Measurements from ENCODE around the gene USP30. TPM values are rescaled to one million over a fixed set of nuclear protein-coding genes. Genes with fewer than 3 reads are reported as not detected.
A peak's percentile ranks its signal among the peaks of the same experiment; 100 is the strongest.

Gene USP30
- total RNA-seq, 4 donors from 2014 or later, result 18.8 to 25.7 (median 20.9) TPM

- Histone ChIP-seq H3K36me3 (peaks cover 42 to 55% of the 10 kb centered on the region in 2 donors), H3K27me3 (no peaks in the 10 kb centered on the region), H3K4me3 (replicated peaks in 1 of 3) (no peak overlapping the region), H3K27ac (no peak overlapping the region), H3K4me1 (peaks cover 5 to 12% of the 10 kb centered on the region in 2 donors), H3K9me3 (no peaks in the 10 kb centered on the region)
- intact Hi-C loops (cut with DNase I), result no loop called here
- WGBS, 2 donors, result 79 to 85% methylated on average over 2 to 5 of the region's 5 CpGs
- DNase-seq, result no peak
- TF ChIP-seq CTCF (IDR thresholded peaks at IDR 0.05), result no peak
- TF ChIP-seq POLR2A (IDR thresholded peaks at IDR 0.05), result no peak
Measured at GRCh38 chr12:109087250-109087649, 34.9 kb downstream of the USP30 start.

- 90 to 93% methylated on average over 6 of the region's 6 CpGs for WGBS, 2 donors
- Histone ChIP-seq H3K9me3 (no peaks in the 10 kb centered on the region), H3K27ac (no peak overlapping the region), H3K4me3 (replicated peaks in 1 of 3) (no peak overlapping the region), H3K4me1 (peaks cover 13 to 25% of the 10 kb centered on the region in 2 donors), H3K36me3 (peaks cover 28 to 41% of the 10 kb centered on the region in 2 donors), H3K27me3 (no peaks in the 10 kb centered on the region)
- TF ChIP-seq CTCF (IDR thresholded peaks at IDR 0.05) (no peak), POLR2A (IDR thresholded peaks at IDR 0.05) (no peak)
- no peak for DNase-seq
- intact Hi-C loops (cut with DNase I), result no loop called here
Measured at GRCh38 chr12:109088818-109089217, 36.4 kb downstream of the USP30 start.

GRCh38 chr12:109089683-109090082, 37.3 kb downstream of the USP30 start:
- Histone ChIP-seq H3K4me3 (replicated peaks in 1 of 3) (no peak overlapping the region), H3K36me3 (peaks cover 23 to 38% of the 10 kb centered on the region in 2 donors), H3K27ac (no peak overlapping the region), H3K4me1 (peaks cover 13 to 26% of the 10 kb centered on the region in 2 donors), H3K27me3 (no peaks in the 10 kb centered on the region), H3K9me3 (no peaks in the 10 kb centered on the region)
- no peak for TF ChIP-seq CTCF (IDR thresholded peaks at IDR 0.05)
- TF ChIP-seq POLR2A (IDR thresholded peaks at IDR 0.05), result no peak
- DNase-seq, result no peak
- 92% methylated on average over 7 of the region's 7 CpGs for WGBS, 2 donors
- intact Hi-C loops (cut with DNase I), result no loop called here

DNA sequence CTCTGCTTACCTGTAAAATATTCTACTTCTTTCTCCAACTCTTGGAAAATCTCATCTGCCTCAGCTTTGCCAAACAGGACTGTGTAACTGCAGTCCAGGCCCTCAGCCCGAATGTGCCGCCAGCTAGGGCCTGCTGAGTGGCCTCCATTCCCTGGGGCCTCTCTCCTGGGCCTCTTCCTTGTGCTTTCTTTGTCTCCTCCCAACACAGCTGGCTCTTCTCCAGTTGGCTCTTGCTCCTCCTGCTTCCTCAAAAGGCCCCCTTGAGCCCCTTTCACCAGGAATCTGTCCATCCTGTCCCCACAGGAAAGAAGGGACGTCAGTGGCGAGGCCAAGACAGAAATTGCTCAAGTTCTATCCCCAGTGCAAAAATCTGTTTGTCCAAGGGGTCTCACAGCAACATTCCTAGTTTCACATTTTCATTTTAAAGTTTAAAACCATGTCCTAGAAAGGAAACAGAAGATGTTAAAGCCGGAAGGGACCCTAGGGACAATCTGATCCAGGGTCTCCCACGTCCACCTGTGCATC, 40.2 kb downstream of the USP30 start:
- 47 to 67% methylated on average over 6 of the region's 6 CpGs for WGBS, 2 donors
- no peaks in the 10 kb centered on the region for H3K9me3 ChIP-seq
- peaks cover 16 to 30% of the 10 kb centered on the region in 2 donors for H3K4me1 ChIP-seq
- peak overlapping the region; percentile 16 to 51 (median 29) for H3K4me3 ChIP-seq (replicated peaks in 1 of 3)
- peak overlapping the region in 1 of 3 donors; percentile 49 for H3K27ac ChIP-seq
- no peaks in the 10 kb centered on the region for H3K27me3 ChIP-seq
- no peak for DNase-seq
- intact Hi-C loops (cut with DNase I), result no loop called here
- no peak for TF ChIP-seq POLR2A (IDR thresholded peaks at IDR 0.05)
- TF ChIP-seq CTCF (IDR thresholded peaks at IDR 0.05), result no peak
- peaks cover 7 to 14% of the 10 kb centered on the region in 2 donors for H3K36me3 ChIP-seq

DNA sequence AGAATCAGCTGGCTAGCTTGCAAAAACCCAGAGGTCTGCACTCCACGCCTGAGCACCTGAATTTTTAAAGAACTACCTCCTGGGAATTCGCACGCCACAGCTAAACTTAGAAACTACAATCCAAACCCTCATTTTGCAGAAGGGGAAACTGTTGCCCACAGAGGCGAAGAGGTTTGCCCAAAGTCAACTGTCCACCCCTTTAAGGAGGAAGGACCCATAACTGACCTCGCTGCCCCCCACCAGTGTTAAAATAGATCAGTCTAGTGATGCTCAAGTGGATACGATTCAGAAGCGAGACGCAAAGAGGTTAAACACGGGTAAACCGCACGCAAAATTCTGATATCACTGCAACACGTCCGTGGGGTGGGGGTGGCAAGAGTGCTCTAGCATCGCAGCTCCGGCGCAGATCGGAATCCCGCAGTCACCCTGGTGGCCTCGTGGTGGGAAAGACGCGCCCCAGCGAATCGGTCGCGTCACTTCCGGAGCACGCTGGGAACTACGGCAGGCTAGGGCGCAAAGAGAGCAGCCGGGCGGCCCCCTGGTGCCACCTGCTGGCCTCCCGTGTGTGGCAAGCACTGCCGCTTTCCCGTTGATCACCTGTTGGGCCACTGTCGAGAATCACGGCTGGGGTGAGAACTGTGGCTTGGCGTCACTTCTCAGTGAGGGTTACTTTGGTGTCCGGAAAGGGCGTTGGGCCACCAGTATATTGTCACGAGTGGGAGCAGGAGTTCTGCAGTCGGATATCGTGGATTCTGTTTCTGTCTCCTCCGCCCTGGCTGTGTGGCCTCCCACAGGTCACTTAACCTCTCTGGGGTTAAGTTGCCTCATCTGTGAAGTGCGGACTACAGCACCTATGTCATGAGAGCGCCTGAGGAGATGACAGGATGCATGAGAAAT, 40.9 kb downstream of the USP30 start, which contains the start of gene ALKBH2:
Gene ALKBH2, minus strand, starts transcription at position 451 of the 897 bp plus-strand sequence. CDS start 686 bp downstream, outside the sequence.
- H3K27me3 ChIP-seq, result no peaks in the 10 kb centered on the region
- intact Hi-C loops (cut with DNase I), result no loop called here
- H3K4me3 ChIP-seq (replicated peaks in 1 of 3), result peak within 1 kb of the TSS; percentile 16 to 51 (median 29)
- 8 to 10% methylated on average over 30 to 32 of the region's 45 CpGs for WGBS, 2 donors
- no peaks in the 10 kb centered on the region for H3K9me3 ChIP-seq
- peak within 1 kb of the TSS in 2 of 3 donors; percentile 45 to 49 for H3K27ac ChIP-seq
- peaks cover 3 to 7% of the 10 kb centered on the region in 2 donors for H3K36me3 ChIP-seq
- peak; percentile 94 to 100 (median 96) for TF ChIP-seq CTCF (IDR thresholded peaks at IDR 0.05)
- peak in 1 of 2 donors; percentile 48 for TF ChIP-seq POLR2A (IDR thresholded peaks at IDR 0.05)
- peak; percentile 93 to 96 for DNase-seq
- peaks cover 17 to 31% of the 10 kb centered on the region in 2 donors for H3K4me1 ChIP-seq
